Left renal cortex interstitium (tissue), 4 donors: ENCODE data around the gene S100A3. TPM values are rescaled to one million over a fixed set of nuclear protein-coding genes. Genes with fewer than 3 reads are reported as not detected.
"Not testable (repeated sequence)": the region's sequence is repeated elsewhere in the genome, so short reads cannot be mapped to it uniquely, and the experiment has no call there.

Source experiments
- DNase-seq, 4 donors: peaks; one replicate each; pipeline ENCODE4 v3.0.0-alpha.2; 2013; ENCODE audit warnings: low read depth in 4 of 4, low spot score in 2 of 4, missing footprints in 1 of 4
- polyA plus RNA-seq, 4 donors: library from polyadenylated mRNA; unstranded; fragments of 120-200 nt; gene quantifications; one replicate each; pipeline ENCODE4 v1.2.1, GENCODE V29; 2013; ENCODE audit not compliant: insufficient read length in 4 of 4

Gene S100A3, protein sequence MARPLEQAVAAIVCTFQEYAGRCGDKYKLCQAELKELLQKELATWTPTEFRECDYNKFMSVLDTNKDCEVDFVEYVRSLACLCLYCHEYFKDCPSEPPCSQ
- under 1 TPM in 3 of 4 donors, not detected in 1; 0.46 to 0.52 (median 0.47) TPM for polyA plus RNA-seq

GRCh38 chr1:153548722-153549688 is at the start of gene S100A3:
TSS of gene S100A3 (minus strand) at chr1:153549258. CDS start at chr1:153548485, 773 bp downstream.
- no peak for DNase-seq

DNA sequence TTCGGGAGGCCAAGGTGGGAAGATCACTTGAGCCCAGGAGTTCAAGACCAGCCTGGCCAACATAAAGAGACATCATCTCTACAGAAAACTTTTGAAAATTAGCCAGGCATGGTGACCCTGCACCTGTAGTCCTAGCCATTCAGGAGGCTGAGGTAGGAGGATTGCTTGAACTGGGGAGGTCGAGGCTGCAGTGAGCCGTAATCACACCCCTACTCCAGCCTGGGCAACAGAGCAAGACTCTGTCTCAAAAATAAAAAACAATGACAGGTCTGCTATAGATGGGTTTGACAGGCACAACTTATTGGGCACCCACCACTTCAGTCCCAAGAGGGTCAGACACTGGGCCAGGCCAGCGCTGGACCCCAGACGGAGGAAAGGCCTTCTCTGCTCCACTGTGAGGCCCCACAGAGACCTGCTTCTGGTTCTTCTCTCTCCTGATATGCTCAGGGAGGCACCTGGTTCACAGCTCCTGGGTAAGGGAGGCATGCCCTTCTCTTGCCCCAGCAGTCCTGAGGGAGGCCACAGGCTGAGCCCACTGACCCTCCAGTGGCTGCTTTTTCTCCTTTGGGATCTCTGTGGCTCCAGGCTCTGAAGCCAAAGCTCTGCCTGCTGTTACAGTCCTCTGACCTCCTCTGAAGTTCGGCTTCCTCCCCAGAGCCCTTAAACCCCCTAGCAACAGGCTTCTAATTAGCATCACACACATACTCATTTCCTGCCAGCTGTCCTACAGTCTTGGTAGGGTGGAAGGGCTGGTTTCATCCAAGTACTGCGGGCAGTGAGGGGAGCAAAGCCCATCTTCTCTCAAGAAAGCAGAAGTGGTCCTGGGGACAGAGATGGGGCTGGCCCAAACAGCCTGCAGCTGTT is 49.5 kb upstream of the S100A3 start:
- peak in 1 of 4 donors; percentile 27 for DNase-seq

DNA sequence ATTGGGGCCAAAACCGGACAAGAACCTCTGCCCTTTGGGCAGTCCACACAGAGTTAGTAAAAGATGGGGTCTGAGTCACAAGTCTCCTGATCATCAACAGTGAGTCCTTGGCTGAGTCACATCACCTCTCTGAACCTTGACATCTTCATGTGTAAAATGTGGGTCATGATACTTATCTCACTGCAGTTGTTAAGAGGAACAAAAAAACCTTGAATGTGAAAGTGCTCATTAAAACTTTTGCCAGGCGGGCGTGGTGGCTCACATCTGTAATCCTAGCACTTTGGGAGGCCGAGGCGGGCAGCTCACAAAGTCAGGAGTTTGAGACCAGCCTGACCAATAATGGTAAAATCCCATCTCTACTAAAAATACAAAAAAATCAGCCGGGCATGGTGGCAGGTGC is 48.1 kb upstream of the S100A3 start:
- DNase-seq, result no peak

DNA sequence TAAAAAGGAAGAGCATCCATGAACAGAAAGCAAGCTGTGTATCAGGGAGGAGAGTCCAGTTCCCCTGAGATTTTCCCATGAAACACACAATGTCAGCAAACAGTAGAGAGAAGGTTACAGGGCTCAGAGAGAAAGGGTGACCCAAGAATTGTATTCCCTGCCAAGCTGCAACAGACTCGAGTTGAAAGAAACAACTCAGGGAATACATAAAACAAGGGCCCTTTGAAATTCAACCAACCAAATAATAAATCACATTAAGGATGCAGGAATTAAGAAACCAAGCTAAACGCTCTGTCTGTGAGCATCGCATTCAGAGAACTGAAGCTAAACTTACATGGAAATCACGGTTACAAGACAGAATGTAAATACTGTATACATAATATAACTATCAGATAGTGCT is 43.7 kb upstream of the S100A3 start:
- DNase-seq, result no peak

- DNase-seq, result no peak
Measured at GRCh38 chr1:153588482-153588881, 39.4 kb upstream of the S100A3 start.

DNA sequence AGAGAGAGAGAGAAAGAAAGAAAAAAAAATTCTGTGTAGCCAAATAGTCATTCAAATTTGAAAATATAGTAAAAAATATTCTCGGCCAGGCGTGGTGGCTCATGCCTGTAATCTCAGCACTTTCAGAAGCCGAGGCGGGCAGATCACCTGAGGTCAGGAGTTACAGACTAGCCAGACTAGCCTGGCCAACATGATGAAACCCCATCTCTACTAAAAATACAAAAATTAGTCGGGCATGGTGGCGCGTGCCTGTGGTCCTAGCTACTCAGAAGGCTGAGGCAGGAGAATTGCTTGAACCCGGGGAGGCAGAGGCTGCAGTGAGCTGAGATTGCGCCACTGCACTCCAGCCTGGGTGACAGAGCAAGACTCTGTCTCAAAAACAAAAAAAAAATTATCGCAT is 39.0 kb upstream of the S100A3 start:
- not testable (repeated sequence) for DNase-seq

DNA sequence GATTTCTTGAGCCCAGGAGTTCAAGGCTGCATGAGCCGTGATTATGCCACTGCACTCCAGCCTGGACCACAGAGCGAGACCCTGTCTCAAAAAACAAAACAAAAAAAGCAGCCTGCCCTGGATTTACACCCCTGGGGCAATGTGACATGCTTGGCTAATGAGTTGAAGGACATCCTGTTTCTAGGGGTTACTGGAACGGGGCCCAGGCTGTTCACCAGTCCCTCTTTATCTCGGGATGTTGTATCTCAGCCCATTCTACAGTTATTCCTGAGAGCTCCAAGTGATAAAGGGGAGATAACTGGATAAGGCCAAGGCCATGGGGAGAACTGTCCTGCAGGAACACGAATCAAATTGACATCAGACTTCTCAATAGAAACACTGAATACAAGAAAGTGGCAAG is 38.3 kb upstream of the S100A3 start:
- no peak for DNase-seq

GRCh38 chr1:153586347-153586746 is 37.3 kb upstream of the S100A3 start:
- DNase-seq, result no peak

DNA sequence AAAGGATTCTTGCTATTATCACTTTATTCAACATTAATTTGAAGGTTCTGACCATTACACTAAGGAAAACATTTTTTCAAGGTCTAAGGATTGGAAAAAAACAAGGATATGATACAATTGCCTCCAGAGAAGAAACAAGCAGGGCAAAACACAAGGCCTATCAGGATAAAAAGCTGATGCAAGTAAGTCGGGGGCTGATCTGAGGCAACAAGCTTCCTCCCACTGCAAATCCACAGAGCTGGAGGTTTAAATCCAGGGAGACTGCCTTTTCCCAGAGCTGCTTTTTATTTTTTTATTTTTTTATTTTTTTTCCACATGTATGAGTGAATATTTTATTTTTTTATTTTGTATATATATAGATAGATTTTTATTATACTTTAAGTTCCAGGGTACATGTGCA is 35.9 kb upstream of the S100A3 start:
- DNase-seq, result no peak

GRCh38 chr1:153583976-153584375 is 34.9 kb upstream of the S100A3 start:
- no peak for DNase-seq

- not testable (repeated sequence) for DNase-seq
Measured at GRCh38 chr1:153583514-153583913, 34.5 kb upstream of the S100A3 start.

- not testable (repeated sequence) for DNase-seq
Measured at GRCh38 chr1:153582836-153583235, 33.8 kb upstream of the S100A3 start.

DNA sequence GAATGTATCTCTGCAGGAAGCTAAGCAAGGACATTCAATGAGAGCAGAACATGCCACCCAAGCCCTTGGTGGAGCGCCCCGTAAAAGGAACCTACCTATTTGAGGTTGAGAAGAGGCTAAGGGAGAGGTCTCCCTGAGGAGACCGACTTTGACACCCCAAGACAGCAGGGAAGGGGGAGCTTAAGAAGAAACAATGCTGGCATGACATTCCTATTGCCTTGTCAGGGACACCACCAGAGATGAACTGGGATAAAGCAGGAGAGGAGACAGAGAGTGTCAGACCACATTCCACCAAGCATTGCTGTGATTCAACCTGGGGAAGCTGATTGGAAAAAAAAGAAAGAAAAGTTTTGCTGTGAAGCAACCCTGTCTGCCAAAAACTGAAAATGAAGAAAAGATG is 29.9 kb upstream of the S100A3 start:
- no peak for DNase-seq

GRCh38 chr1:153578490-153578889 is 29.4 kb upstream of the S100A3 start:
- no peak for DNase-seq

DNA sequence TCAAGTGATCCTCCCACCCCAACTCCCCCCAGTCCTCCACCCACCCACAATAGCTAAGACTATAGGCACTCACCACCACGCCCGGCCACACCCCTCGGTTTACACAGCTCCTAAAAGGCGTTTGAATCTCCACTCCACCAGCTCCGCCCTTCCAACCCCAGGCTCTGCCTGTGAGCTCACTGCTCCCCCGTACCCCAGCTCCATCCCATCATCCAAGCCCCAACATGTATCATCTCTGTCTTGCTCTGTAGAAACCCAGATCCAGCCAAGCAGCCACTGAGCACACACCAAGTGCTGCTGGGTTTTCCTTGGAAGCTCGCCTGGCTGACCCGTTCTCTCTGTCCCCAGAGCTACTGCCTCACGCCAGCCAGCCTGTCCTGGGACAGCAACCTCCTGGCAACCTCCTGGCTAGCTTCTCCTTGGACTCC is 28.6 kb upstream of the S100A3 start:
- no peak for DNase-seq

- DNase-seq, result no peak
Measured at GRCh38 chr1:153577138-153577537, 28.1 kb upstream of the S100A3 start.

- not testable (repeated sequence) for DNase-seq
Measured at GRCh38 chr1:153575497-153575896, 26.4 kb upstream of the S100A3 start.

- DNase-seq, result not testable (repeated sequence)
Measured at GRCh38 chr1:153575081-153575491, 26.0 kb upstream of the S100A3 start.

GRCh38 chr1:153573351-153573750 is 24.3 kb upstream of the S100A3 start:
- DNase-seq, result no peak

DNA sequence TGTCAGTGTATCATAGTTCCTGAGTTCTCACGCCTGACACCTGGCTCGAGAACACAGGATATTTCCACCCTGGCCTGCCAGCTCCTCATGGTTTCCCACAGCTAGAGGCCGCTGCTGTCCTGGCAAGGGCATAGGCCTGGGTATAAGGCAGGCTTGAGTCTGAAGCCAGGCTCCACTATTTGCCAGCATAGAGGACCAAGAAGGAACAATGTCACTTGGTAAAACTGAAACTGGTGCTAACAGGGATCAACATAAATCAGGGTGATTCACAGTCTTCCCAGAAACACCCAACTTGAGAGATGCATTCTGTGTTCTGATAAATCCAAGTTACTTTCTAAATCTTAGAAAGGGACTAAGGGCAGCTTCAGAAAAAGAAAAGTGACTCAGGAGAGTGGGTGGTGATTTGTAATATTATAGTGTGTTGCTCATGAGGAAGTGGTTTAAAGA is 23.5 kb upstream of the S100A3 start:
- DNase-seq, result no peak

DNA sequence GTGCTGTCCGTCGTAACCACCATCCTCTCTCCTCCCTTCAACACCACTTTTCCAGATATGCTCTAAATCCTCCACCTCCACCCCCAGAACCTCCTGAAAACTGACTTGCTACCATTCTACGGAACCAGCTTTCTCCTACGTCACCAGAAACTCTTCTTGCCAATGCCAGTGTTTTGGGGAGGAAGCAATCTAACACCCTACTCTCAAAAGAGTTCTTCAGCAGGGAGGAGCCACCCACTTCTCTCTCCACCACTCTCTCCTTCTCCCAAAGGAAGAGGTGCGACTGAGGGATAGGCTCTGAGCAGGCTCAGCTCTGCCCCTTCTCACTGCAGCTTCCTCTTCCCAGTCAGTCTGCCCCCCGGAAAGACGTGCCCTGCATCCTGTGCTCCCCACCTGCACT is 22.6 kb upstream of the S100A3 start:
- DNase-seq, result no peak
